ENCODE data around the gene BMPR1A.

BMPR1A gene

GRCh38 chr10:86768412-86769062 is 12.1 kb downstream of the BMPR1A start:
- Histone ChIP-seq H3K4me3 (no peak overlapping the region), H3K4me1 (peaks cover 0 to 99% (median 34%) of the 10 kb centered on the region in 4 donors), H3K27me3 (no peaks in the 10 kb centered on the region), H3K9me3 (no peaks in the 10 kb centered on the region), H3K36me3 (no peaks in the 10 kb centered on the region), H3K27ac (no peak overlapping the region)
- intact Hi-C loops (cut with DNase I; ENCODE audit: low total_unique reads): loop anchor here (10.0 kb wide), 1 partner anchor 116 kb away; no protein-coding TSS in a partner anchor
- no peak for DNase-seq
- TF ChIP-seq CTCF (IDR thresholded peaks at IDR 0.05): no peak

GRCh38 chr10:86769991-86770390 is 13.6 kb downstream of the BMPR1A start:
- Histone ChIP-seq H3K9me3 (no peaks in the 10 kb centered on the region), H3K36me3 (no peaks in the 10 kb centered on the region), H3K4me1 (peaks cover 0 to 100% (median 32%) of the 10 kb centered on the region in 4 donors), H3K4me3 (no peak overlapping the region), H3K27me3 (no peaks in the 10 kb centered on the region), H3K27ac (no peak overlapping the region)
- intact Hi-C loops (cut with DNase I; ENCODE audit: low total_unique reads): loop anchor here (10.0 kb wide), 1 partner anchor 115 kb away; no protein-coding TSS in a partner anchor
- TF ChIP-seq CTCF (IDR thresholded peaks at IDR 0.05): no peak
- DNase-seq: no peak

DNA sequence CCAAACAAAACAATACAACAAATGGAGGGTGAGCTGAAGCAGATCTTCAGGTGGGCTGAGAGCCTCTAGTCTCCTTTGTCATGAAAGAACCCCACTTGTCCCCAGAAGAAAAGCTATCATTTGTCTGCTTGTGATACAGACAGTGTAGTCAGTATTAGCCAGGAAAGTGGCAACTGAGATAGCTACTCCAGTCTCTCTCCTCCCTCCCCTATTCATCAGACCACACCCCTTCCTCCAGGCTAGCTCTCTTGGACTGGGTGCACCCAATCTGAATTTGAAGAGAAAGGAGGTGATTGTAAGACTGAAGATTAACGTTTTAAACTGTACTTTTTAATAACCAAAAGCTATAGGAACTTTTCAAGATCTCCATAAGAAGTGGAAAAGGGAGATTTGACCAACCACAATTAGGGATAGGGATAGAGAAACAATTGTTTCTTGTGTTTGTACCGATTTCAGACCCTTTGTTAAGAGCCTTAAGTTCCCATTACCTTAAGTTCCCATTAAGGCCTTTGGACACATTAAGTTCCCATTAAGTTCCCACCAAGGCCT is 14.1 kb downstream of the BMPR1A start:
- DNase-seq: no peak
- no peaks in the 10 kb centered on the region for H3K36me3 ChIP-seq
- intact Hi-C loops (cut with DNase I; ENCODE audit: low total_unique reads): no loop called here
- H3K4me3 ChIP-seq: no peak overlapping the region
- no peaks in the 10 kb centered on the region for H3K27me3 ChIP-seq
- no peak overlapping the region for H3K27ac ChIP-seq
- no peak for TF ChIP-seq CTCF (IDR thresholded peaks at IDR 0.05)
- no peaks in the 10 kb centered on the region for H3K9me3 ChIP-seq
- H3K4me1 ChIP-seq: peaks cover 0 to 100% (median 34%) of the 10 kb centered on the region in 4 donors

- Histone ChIP-seq H3K4me1 (peaks cover 0 to 96% (median 31%) of the 10 kb centered on the region in 4 donors), H3K4me3 (no peak overlapping the region), H3K9me3 (no peaks in the 10 kb centered on the region), H3K27ac (no peak overlapping the region), H3K27me3 (no peaks in the 10 kb centered on the region), H3K36me3 (no peaks in the 10 kb centered on the region)
- no peak for DNase-seq
- intact Hi-C loops (cut with DNase I; ENCODE audit: low total_unique reads): no loop called here
- TF ChIP-seq CTCF (IDR thresholded peaks at IDR 0.05): no peak
These were observed 17.1 kb downstream of the BMPR1A start for GRCh38 chr10:86773498-86773897.

GRCh38 chr10:86775056-86775869 is 18.8 kb downstream of the BMPR1A start:
- no peak overlapping the region for H3K27ac ChIP-seq
- H3K4me1 ChIP-seq: peaks cover 0 to 92% (median 22%) of the 10 kb centered on the region in 4 donors
- H3K27me3 ChIP-seq: no peaks in the 10 kb centered on the region
- H3K9me3 ChIP-seq: no peaks in the 10 kb centered on the region
- no peak for TF ChIP-seq CTCF (IDR thresholded peaks at IDR 0.05)
- DNase-seq: no peak
- intact Hi-C loops (cut with DNase I; ENCODE audit: low total_unique reads): no loop called here
- no peaks in the 10 kb centered on the region for H3K36me3 ChIP-seq
- H3K4me3 ChIP-seq: no peak overlapping the region
